Astrocyte (in vitro differentiated cells and primary cell): ENCODE measurements around the gene PARP1. TPM values are rescaled to one million over a fixed set of nuclear protein-coding genes. Genes with fewer than 3 reads are reported as not detected.

Experiments
- DNase-seq: peaks from one replicate; pipeline ENCODE4 v3.0.0-alpha.2; 2010; ENCODE audit warnings: low read depth
- FAIRE-seq: peaks from 2 replicates; lab custom pipeline; 2011; peaks lifted over from hg19 to GRCh38; lab: Jason Lieb, UNC
- H2AFZ ChIP-seq: 2 replicates; pipeline ENCODE4 v1.6.0; 2012; ENCODE audit warnings: low read depth, low read length, inconsistent platforms
- H3K27ac ChIP-seq: 2 replicates; pipeline ENCODE4 v1.5.1; 2011; ENCODE audit warnings: low read depth, low read length, inconsistent platforms
- H3K27me3 ChIP-seq: 2 replicates; pipeline ENCODE4 v1.6.0; 2011; ENCODE audit warnings: low read length, inconsistent platforms; ENCODE audit not compliant: insufficient read depth
- H3K36me3 ChIP-seq: 2 replicates; pipeline ENCODE4 v1.5.1; 2011; ENCODE audit warnings: low read length, inconsistent platforms; ENCODE audit not compliant: insufficient read depth
- H3K4me1 ChIP-seq: 2 replicates; pipeline ENCODE4 v1.5.1; 2011; ENCODE audit warnings: low read length, inconsistent platforms; ENCODE audit not compliant: insufficient read depth
- H3K4me2 ChIP-seq: 2 replicates; pipeline ENCODE4 v1.6.0; 2012; ENCODE audit warnings: low read length, inconsistent platforms
- H3K4me3 ChIP-seq: 2 replicates; pipeline ENCODE4 v1.5.1; 2011; ENCODE audit warnings: low read depth, mild to moderate bottlenecking, low read length, inconsistent platforms; ENCODE audit not compliant: insufficient read depth
- H3K79me2 ChIP-seq: 2 replicates; pipeline ENCODE4 v1.6.0; 2012; ENCODE audit warnings: mild to moderate bottlenecking, low read length, inconsistent platforms; ENCODE audit not compliant: insufficient read depth
- H3K9ac ChIP-seq: 2 replicates; pipeline ENCODE4 v1.6.0; 2012; ENCODE audit warnings: mild to moderate bottlenecking, low read length, inconsistent platforms
- H3K9me3 ChIP-seq: 2 replicates; pipeline ENCODE4 v1.5.1; 2012; ENCODE audit warnings: low read depth, mild to moderate bottlenecking, low read length, inconsistent platforms; ENCODE audit not compliant: insufficient read depth
- H4K20me1 ChIP-seq: 2 replicates; pipeline ENCODE4 v1.6.0; 2012; ENCODE audit warnings: low read length, inconsistent platforms; ENCODE audit not compliant: insufficient read depth
- H3K27ac Mint-ChIP-seq: one replicate; pipeline ENCODE4 v1.8.0; 2021; ENCODE audit warnings: mild to moderate bottlenecking, mixed read lengths; ENCODE audit not compliant: unreplicated experiment
- H3K27me3 Mint-ChIP-seq: one replicate; pipeline ENCODE4 v1.8.0; 2021; ENCODE audit warnings: low read depth, mixed read lengths; ENCODE audit not compliant: unreplicated experiment
- H3K36me3 Mint-ChIP-seq: one replicate; pipeline ENCODE4 v1.8.0; 2021; ENCODE audit warnings: low read depth, mixed read lengths; ENCODE audit not compliant: unreplicated experiment
- H3K4me1 Mint-ChIP-seq: one replicate; pipeline ENCODE4 v1.8.0; 2021; ENCODE audit warnings: low read depth, mixed read lengths; ENCODE audit not compliant: unreplicated experiment
- H3K4me3 Mint-ChIP-seq: one replicate; pipeline ENCODE4 v1.8.0; 2021; ENCODE audit warnings: mild to moderate bottlenecking, moderate library complexity, mixed read lengths; ENCODE audit not compliant: unreplicated experiment
- H3K9me3 Mint-ChIP-seq: one replicate; pipeline ENCODE4 v1.8.0; 2021; ENCODE audit warnings: mild to moderate bottlenecking, mixed read lengths; ENCODE audit not compliant: unreplicated experiment
- CTCF ChIP-seq: IDR thresholded peaks from 2 replicates; pipeline ENCODE4 v1.5.1; 2011; ENCODE audit warnings: low read depth, mild to moderate bottlenecking, inconsistent platforms, low read length, moderate library complexity; ENCODE audit not compliant: insufficient read depth
- EZH2 ChIP-seq: IDR thresholded peaks from 2 replicates; pipeline ENCODE4 v1.6.1; 2012; ENCODE audit warnings: mild to moderate bottlenecking, low read length, inconsistent platforms; ENCODE audit not compliant: insufficient read depth
- total RNA-seq: library from RNA; stranded (reverse); gene quantifications from 2 replicates; pipeline ENCODE4 v1.2.1, GENCODE V29; 2021

Gene PARP1
- total RNA-seq, 1 donor from 2014 or later, result 57.8 TPM

GRCh38 chr1:226436855-226437491 is 29.1 kb upstream of the PARP1 start:
- H3K4me1 Mint-ChIP-seq, result no peaks in the 10 kb centered on the region
- FAIRE-seq, result no peak

GRCh38 chr1:226436472-226436854 is 28.6 kb upstream of the PARP1 start:
- Histone ChIP-seq H3K4me1 (no peaks in the 10 kb centered on the region), H3K4me3 (no peak overlapping the region), H3K4me2 (no peak overlapping the region), H3K9me3 (no peaks in the 10 kb centered on the region), H4K20me1 (no peaks in the 10 kb centered on the region), H3K36me3 (no peaks in the 10 kb centered on the region), H3K9ac (no peak overlapping the region), H3K79me2 (no peaks in the 10 kb centered on the region), H2AFZ (no peak overlapping the region), H3K27me3 (no peaks in the 10 kb centered on the region), H3K27ac (no peak overlapping the region)
- TF ChIP-seq CTCF (no peak), EZH2 (no peak)
- Mint-ChIP-seq H3K4me1 (no peaks in the 10 kb centered on the region), H3K27me3 (peaks cover 17% of the 10 kb centered on the region), H3K27ac (no peak overlapping the region), H3K4me3 (no peak overlapping the region), H3K36me3 (no peaks in the 10 kb centered on the region), H3K9me3 (no peaks in the 10 kb centered on the region)
- FAIRE-seq, result no peak
- no peak for DNase-seq

More at GRCh38 chr1:226436855-226437491, 29.1 kb upstream of the PARP1 start:
- TF ChIP-seq CTCF, result no peak
- no peak for TF ChIP-seq EZH2
- Histone ChIP-seq H3K4me2 (no peak overlapping the region), H2AFZ (no peak overlapping the region), H3K27me3 (no peaks in the 10 kb centered on the region), H3K36me3 (no peaks in the 10 kb centered on the region), H3K27ac (no peak overlapping the region), H3K4me3 (no peak overlapping the region), H3K9me3 (no peaks in the 10 kb centered on the region), H3K9ac (no peak overlapping the region), H3K79me2 (no peaks in the 10 kb centered on the region), H4K20me1 (no peaks in the 10 kb centered on the region), H3K4me1 (no peaks in the 10 kb centered on the region)
- Mint-ChIP-seq H3K27me3 (peaks cover 17% of the 10 kb centered on the region), H3K27ac (no peak overlapping the region), H3K36me3 (no peaks in the 10 kb centered on the region), H3K9me3 (no peaks in the 10 kb centered on the region), H3K4me3 (no peak overlapping the region)
- no peak for DNase-seq

- Histone ChIP-seq H3K36me3 (no peaks in the 10 kb centered on the region), H3K9me3 (no peaks in the 10 kb centered on the region), H2AFZ (no peak overlapping the region), H3K4me1 (peaks cover 5% of the 10 kb centered on the region), H3K9ac (no peak overlapping the region), H3K27me3 (no peaks in the 10 kb centered on the region), H3K27ac (no peak overlapping the region), H3K4me2 (no peak overlapping the region), H3K4me3 (no peak overlapping the region), H4K20me1 (no peaks in the 10 kb centered on the region), H3K79me2 (no peaks in the 10 kb centered on the region)
- TF ChIP-seq EZH2 (no peak), CTCF (no peak)
- Mint-ChIP-seq H3K4me1 (peaks cover 6% of the 10 kb centered on the region), H3K9me3 (no peaks in the 10 kb centered on the region), H3K27ac (no peak overlapping the region), H3K27me3 (peaks cover 13% of the 10 kb centered on the region), H3K36me3 (no peaks in the 10 kb centered on the region), H3K4me3 (no peak overlapping the region)
- FAIRE-seq (no peak), DNase-seq (no peak)
Measured at GRCh38 chr1:226433341-226433720, 25.4 kb upstream of the PARP1 start.
